WTC11 (cell line): Measurements from ENCODE around the gene ZNF740. TPM values are rescaled to one million over a fixed set of nuclear protein-coding genes. Genes with fewer than 3 reads are reported as not detected.
"Not testable (repeated sequence)": the region's sequence is repeated elsewhere in the genome, so short reads cannot be mapped to it uniquely, and the experiment has no call there.

Experiments used
- ATAC-seq: fragments of 200-7000 bp; cut with Tn5 transposase; 2 replicates; pipeline ENCODE4 v1.10.0; 2021; ENCODE audit warnings: mild to moderate bottlenecking, moderate library complexity
- CTCF ChIA-PET: fragments of 300-600 bp; sonication (Branson Sonifier 250); formaldehyde crosslinking; loops from one replicate; lab custom pipeline; 2021; ENCODE audit warnings: antibody characterized with exemption; lab: Charles Lee
- POLR2A ChIA-PET: fragments of 350-600 bp; sonication (Branson Sonifier 250); formaldehyde crosslinking; loops from one replicate; lab custom pipeline; 2021; ENCODE audit warnings: antibody characterized with exemption; lab: Charles Lee
- DNase-seq: peaks from one replicate; pipeline ENCODE4 v3.0.0; 2021; ENCODE audit warnings: low spot score
- H3K27ac Mint-ChIP-seq: 2 replicates; pipeline ENCODE4 v1.8.0; 2021; ENCODE audit warnings: mixed read lengths
- H3K27me3 Mint-ChIP-seq: 2 replicates; pipeline ENCODE4 v1.8.0; 2021; ENCODE audit warnings: low read depth, mild to moderate bottlenecking, moderate library complexity, mixed read lengths
- H3K36me3 Mint-ChIP-seq: 2 replicates; pipeline ENCODE4 v1.8.0; 2021; ENCODE audit warnings: mixed read lengths
- H3K4me1 Mint-ChIP-seq: 2 replicates; pipeline ENCODE4 v1.8.0; 2022; ENCODE audit warnings: mixed read lengths
- H3K4me3 Mint-ChIP-seq: 2 replicates; pipeline ENCODE4 v1.8.0; 2021; ENCODE audit warnings: mild to moderate bottlenecking, moderate library complexity, mixed read lengths
- H3K9me3 Mint-ChIP-seq: 2 replicates; pipeline ENCODE4 v1.8.0; 2021; ENCODE audit warnings: mixed read lengths
- CBFB ChIP-seq: sonication (generic); formaldehyde crosslinking; IDR thresholded peaks from 2 replicates; pipeline ENCODE4 v1.8.1; 2022; ENCODE audit warnings: mild to moderate bottlenecking, low read depth, missing genetic modification reagents
- CREM ChIP-seq: sonication (generic); formaldehyde crosslinking; IDR thresholded peaks from 2 replicates; pipeline ENCODE4 v1.8.1; 2022; ENCODE audit warnings: mild to moderate bottlenecking, missing genetic modification reagents, moderate library complexity
- IRF2 ChIP-seq: sonication (generic); formaldehyde crosslinking; IDR thresholded peaks from 2 replicates; pipeline ENCODE4 v1.8.0; 2022; ENCODE audit warnings: low read depth, missing genetic modification reagents, borderline replicate concordance
- JAZF1 ChIP-seq: fragments of 250-450 bp; sonication (Bioruptor Pico); IDR thresholded peaks from 2 replicates; pipeline ENCODE4 v1.9.0; 2021; ENCODE audit warnings: moderate library complexity, mild to moderate bottlenecking, inconsistent platforms
- SMAD4 ChIP-seq: sonication (generic); formaldehyde crosslinking; IDR thresholded peaks from 2 replicates; pipeline ENCODE4 v1.8.0; 2022; ENCODE audit warnings: mild to moderate bottlenecking, missing genetic modification reagents
- SOX15 ChIP-seq: fragments of 250-450 bp; sonication (Bioruptor Pico); IDR thresholded peaks from 2 replicates; pipeline ENCODE4 v1.9.0; 2021; ENCODE audit warnings: mild to moderate bottlenecking
- SP1 ChIP-seq: sonication (generic); formaldehyde crosslinking; conservative IDR thresholded peaks from 2 replicates; pipeline ENCODE4 v1.8.1; 2022; ENCODE audit warnings: missing genetic modification reagents
- TP53 ChIP-seq: sonication (generic); formaldehyde crosslinking; IDR thresholded peaks from 2 replicates; pipeline ENCODE4 v1.8.1; 2023; ENCODE audit warnings: mild to moderate bottlenecking, missing genetic modification reagents
- ZNF121 ChIP-seq: sonication (generic); formaldehyde crosslinking; IDR thresholded peaks from 2 replicates; pipeline ENCODE4 v1.8.0; 2023; ENCODE audit warnings: missing genetic modification reagents
- ZNF396 ChIP-seq: fragments of 250-450 bp; sonication (Bioruptor Pico); IDR thresholded peaks from 2 replicates; pipeline ENCODE4 v1.8.0; 2021; ENCODE audit warnings: mild to moderate bottlenecking, moderate library complexity, borderline replicate concordance
- total RNA-seq: library from RNA; stranded (reverse); gene quantifications from 3 replicates; pipeline ENCODE4 v1.2.3, GENCODE V29; 2021
- TF ChIP-seq, protein P1 (sequence below): sonication (generic); formaldehyde crosslinking; IDR thresholded peaks from 2 replicates; pipeline ENCODE4 v1.8.1; 2022; ENCODE audit warnings: mild to moderate bottlenecking, moderate library complexity, missing genetic modification reagents
- TF ChIP-seq, protein P2 (sequence below): sonication (generic); formaldehyde crosslinking; IDR thresholded peaks from 2 replicates; pipeline ENCODE4 v1.8.0; 2022; ENCODE audit warnings: mild to moderate bottlenecking, missing genetic modification reagents

Gene ZNF740
- total RNA-seq, 1 experiment from 2014 or later: 26.6 TPM

DNA sequence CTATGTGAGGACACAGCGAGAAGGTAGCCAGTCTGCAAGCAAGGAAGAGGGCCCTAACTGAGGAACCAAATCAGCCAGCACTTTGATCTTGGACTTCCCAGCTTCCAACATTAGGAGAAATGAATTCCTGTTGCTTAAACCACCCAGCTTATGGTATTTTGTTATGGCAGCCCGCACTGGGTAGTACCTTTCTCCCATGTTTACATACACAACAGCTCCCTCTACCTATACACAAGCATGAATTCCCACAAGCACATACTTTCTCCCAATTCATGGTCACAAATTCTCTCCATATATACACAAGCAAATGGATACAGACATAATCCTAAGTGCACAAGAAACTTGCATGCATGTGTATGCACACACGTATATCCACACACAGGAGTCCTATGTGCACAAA, 19.2 kb downstream of the ZNF740 start:
- CTCF ChIA-PET: interaction anchor here (1.0 to 10.2 kb wide), 10 partner anchors 10 to 138 kb away, joined by 3 to 136 read pairs (median 16); partner anchors contain the start of genes AAAS and ESPL1

DNA sequence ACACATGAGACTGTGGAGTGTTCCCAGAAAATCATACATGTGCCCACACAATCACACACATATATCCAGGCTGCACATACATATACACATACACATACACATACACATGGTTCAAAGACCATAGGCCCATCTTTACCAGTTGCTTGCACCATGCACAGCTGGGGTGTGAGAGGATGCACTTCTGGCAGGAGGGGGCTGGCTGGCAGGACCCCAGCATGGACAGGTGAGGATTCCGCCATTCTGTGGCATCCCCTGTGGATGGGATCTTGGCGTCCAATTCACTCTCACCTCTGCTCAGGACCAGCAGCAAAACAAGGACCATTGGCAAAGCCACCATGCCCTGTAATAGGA, 19.6 kb downstream of the ZNF740 start:
- Mint-ChIP-seq H3K36me3 (no peaks in the 10 kb centered on the region), H3K4me1 (no peaks in the 10 kb centered on the region), H3K9me3 (no peaks in the 10 kb centered on the region), H3K4me3 (no peak overlapping the region), H3K27me3 (peaks cover 57% of the 10 kb centered on the region), H3K27ac (no peak overlapping the region)
- CTCF ChIA-PET: interaction anchor here (0.6 to 10.2 kb wide), 7 partner anchors 10 to 138 kb away, joined by 3 to 136 read pairs (median 12); partner anchors contain the start of genes AAAS and ESPL1
- no peak for TF ChIP-seq SMAD4 (CRISPR knock-in tag)
- no peak for ATAC-seq
- POLR2A ChIA-PET: no interaction called here
- DNase-seq: no peak

More for the DNA sequence above, 19.2 kb downstream of the ZNF740 start:
- DNase-seq (no peak), ATAC-seq (no peak)
- Mint-ChIP-seq H3K9me3 (no peaks in the 10 kb centered on the region), H3K27ac (no peak overlapping the region), H3K4me1 (no peaks in the 10 kb centered on the region), H3K4me3 (no peak overlapping the region), H3K36me3 (no peaks in the 10 kb centered on the region), H3K27me3 (peaks cover 60% of the 10 kb centered on the region)
- POLR2A ChIA-PET: no interaction called here
- TF ChIP-seq SP1 (CRISPR knock-in tag): no peak
- no peak for TF ChIP-seq ZNF121 (CRISPR knock-in tag)
- no peak for TF ChIP-seq ZNF396 (CRISPR knock-in tag)

DNA sequence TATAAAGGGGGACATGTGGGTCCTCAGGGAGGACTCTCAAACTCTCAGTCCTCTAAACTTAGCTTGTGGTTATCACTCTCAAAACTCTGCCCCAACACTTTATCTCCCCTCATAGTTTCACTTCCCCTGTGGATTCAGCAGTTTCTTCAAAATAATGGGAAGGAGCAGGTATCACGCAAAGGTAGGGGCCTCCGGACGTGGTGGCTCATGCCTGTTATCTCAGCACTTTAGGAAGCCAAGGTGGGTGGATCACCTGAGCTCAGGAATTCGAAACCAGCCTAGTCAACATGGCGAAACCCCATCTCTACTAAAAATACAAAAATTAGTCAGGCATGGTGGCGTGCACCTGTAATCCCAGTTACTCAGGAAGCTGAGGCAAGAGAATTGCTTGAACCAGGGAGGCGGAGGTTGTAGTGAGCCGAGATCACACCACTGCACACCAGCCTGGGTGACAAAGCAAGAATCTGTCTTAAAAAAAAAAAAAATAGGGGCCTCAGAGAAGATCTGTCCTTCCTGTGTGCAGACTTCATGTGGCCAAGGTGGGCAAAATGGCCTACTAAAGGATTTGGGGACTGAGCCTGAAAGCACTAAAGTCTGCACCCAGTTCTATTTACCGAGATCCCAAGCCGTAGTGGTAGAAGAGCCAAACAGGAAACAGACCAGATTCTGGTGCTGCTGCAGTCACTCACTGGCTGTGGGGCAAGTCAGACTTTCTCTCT, 20.1 kb downstream of the ZNF740 start:
- Mint-ChIP-seq H3K36me3 (no peaks in the 10 kb centered on the region), H3K27me3 (peaks cover 54% of the 10 kb centered on the region), H3K9me3 (no peaks in the 10 kb centered on the region), H3K4me1 (no peaks in the 10 kb centered on the region), H3K27ac (no peak overlapping the region), H3K4me3 (no peak overlapping the region)
- no peak for DNase-seq
- ChIA-PET CTCF (interaction anchor here (0.6 to 10.2 kb wide), 6 partner anchors 14 to 135 kb away, joined by 4 to 136 read pairs (median 6); partner anchors contain the start of genes AAAS and ESPL1), POLR2A (no interaction called here)
- no peak for TF ChIP-seq IRF2 (CRISPR knock-in tag)
- ATAC-seq: no peak

DNA sequence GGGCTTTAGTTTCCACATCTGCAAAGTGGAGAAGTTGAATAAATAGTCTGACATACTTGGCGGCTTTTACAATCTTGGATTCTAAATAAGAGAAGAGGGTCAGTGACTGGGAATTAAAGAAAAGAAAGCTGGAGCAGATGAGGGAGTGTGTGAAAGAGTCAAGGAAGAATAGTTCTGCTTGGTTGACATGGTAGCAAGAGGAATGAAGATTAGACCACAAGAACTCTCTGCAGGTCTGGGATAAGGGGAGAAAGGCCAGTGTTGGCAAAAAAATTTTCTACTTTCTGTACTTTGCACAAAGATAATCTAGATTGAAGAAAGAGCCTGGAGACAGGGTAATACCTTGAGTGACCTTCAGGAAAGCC, 20.6 kb downstream of the ZNF740 start:
- no peak overlapping the region for H3K4me3 Mint-ChIP-seq
- no peaks in the 10 kb centered on the region for H3K4me1 Mint-ChIP-seq
- TF ChIP-seq SOX15 (CRISPR knock-in tag): no peak
- TF ChIP-seq, all 79 proteins: peak for 0
- CTCF ChIA-PET: interaction anchor here (1.2 to 10.2 kb wide), 4 partner anchors 14 to 135 kb away, joined by 4 to 136 read pairs (median 6); partner anchors contain the start of gene ESPL1
- Mint-ChIP-seq H3K27me3 (peaks cover 54% of the 10 kb centered on the region), H3K9me3 (no peaks in the 10 kb centered on the region), H3K36me3 (no peaks in the 10 kb centered on the region), H3K27ac (no peak overlapping the region)
- DNase-seq (no peak), ATAC-seq (no peak)
- POLR2A ChIA-PET: interaction anchor here (0.7 kb wide), 1 partner anchor 58 kb away, joined by 3 read pairs; no protein-coding TSS in a partner anchor

DNA sequence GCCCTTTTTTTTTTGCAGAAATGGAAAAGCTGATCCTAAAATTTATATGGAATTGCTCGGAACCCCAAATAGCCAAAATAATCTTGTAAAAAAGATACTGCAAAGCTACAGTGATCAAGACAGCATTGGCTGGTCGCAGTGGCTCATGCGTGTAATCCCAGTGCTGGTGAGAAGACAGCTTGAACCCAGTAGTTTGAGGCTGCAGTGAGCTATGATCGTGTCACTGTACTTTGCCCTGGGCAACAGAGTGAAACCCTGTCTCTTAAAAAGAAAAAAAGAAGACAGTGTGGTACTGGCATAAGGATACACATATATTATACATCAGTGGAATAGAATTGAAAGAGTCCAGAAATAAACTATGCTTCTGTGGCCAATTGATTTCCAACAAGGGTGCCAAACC, 21.1 kb downstream of the ZNF740 start:
- ATAC-seq (no peak), DNase-seq (no peak)
- Mint-ChIP-seq H3K4me3 (no peak overlapping the region), H3K27ac (no peak overlapping the region), H3K36me3 (no peaks in the 10 kb centered on the region), H3K4me1 (no peaks in the 10 kb centered on the region), H3K9me3 (no peaks in the 10 kb centered on the region), H3K27me3 (peaks cover 54% of the 10 kb centered on the region)
- TF ChIP-seq CREM (no peak), JAZF1 (CRISPR knock-in tag) (no peak), TP53 (CRISPR knock-in tag) (no peak), CBFB (CRISPR knock-in tag) (no peak)
- TF ChIP-seq, protein P1, sequence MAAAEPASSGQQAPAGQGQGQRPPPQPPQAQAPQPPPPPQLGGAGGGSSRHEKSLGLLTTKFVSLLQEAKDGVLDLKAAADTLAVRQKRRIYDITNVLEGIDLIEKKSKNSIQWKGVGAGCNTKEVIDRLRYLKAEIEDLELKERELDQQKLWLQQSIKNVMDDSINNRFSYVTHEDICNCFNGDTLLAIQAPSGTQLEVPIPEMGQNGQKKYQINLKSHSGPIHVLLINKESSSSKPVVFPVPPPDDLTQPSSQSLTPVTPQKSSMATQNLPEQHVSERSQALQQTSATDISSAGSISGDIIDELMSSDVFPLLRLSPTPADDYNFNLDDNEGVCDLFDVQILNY (CRISPR knock-in tag): no peak
- TF ChIP-seq, protein P2, sequence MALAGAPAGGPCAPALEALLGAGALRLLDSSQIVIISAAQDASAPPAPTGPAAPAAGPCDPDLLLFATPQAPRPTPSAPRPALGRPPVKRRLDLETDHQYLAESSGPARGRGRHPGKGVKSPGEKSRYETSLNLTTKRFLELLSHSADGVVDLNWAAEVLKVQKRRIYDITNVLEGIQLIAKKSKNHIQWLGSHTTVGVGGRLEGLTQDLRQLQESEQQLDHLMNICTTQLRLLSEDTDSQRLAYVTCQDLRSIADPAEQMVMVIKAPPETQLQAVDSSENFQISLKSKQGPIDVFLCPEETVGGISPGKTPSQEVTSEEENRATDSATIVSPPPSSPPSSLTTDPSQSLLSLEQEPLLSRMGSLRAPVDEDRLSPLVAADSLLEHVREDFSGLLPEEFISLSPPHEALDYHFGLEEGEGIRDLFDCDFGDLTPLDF: no peak
- ChIA-PET POLR2A (interaction anchor here (0.7 kb wide), 1 partner anchor 57 kb away, joined by 3 read pairs; no protein-coding TSS in a partner anchor), CTCF (interaction anchor here (0.6 to 10.2 kb wide), 5 partner anchors 13 to 136 kb away, joined by 3 to 136 read pairs (median 4); no protein-coding TSS in a partner anchor)

DNA sequence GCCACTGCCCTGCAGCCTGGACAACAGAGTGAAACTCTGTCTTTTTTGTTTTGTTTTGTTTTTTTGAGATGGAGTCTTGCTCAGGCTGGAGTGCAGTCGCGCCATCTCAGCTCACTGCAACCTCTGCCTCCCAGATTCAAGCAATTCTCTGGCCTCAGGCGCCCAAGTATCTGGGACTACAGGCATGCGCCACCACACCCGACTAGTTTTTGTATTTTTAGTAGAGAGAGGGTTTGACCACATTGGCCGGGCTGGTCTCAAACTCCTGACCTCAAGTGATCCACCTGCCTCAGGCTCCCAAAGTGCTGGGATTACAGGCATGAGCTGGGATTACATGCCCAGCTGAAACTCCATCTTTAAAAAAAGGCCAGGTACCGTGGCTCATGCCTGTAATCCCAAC, 21.8 kb downstream of the ZNF740 start:
- POLR2A ChIA-PET, H3K9me3 Mint-ChIP-seq, H3K4me1 Mint-ChIP-seq, H3K27ac Mint-ChIP-seq, H3K4me3 Mint-ChIP-seq, ATAC-seq, H3K36me3 Mint-ChIP-seq, DNase-seq: not testable (repeated sequence)
- peaks cover 53% of the 10 kb centered on the region for H3K27me3 Mint-ChIP-seq
- CTCF ChIA-PET: interaction anchor here (0.6 to 10.2 kb wide), 4 partner anchors 13 to 69 kb away, joined by 3 to 136 read pairs (median 4); no protein-coding TSS in a partner anchor
